Vagina (tissue), 2 donors: ENCODE results near the gene THAP4.

Experiments
- CTCF ChIP-seq, 3 experiments: fragments of 450-650 bp in 2 of 3; fragments of 200-600 bp in 1 of 3; sonication (generic) in 1 of 3; IDR thresholded peaks; one replicate each; pipeline ENCODE4 v1.5.1; 2017 to 2019; ENCODE audit warnings: antibody characterized with exemption in 3 of 3, mild to moderate bottlenecking in 2 of 3, moderate library complexity in 2 of 3
- POLR2A ChIP-seq, 2 donors: fragments of 450-650 bp; IDR thresholded peaks; one replicate each; pipeline ENCODE4 v1.6.1; 2017; ENCODE audit warnings: antibody characterized with exemption in 2 of 2, mild to moderate bottlenecking in 2 of 2, moderate library complexity in 2 of 2

- TF ChIP-seq CTCF (IDR thresholded peaks at IDR 0.05) (no peak), POLR2A (IDR thresholded peaks at IDR 0.05) (no peak)
Measured at GRCh38 chr2:241606186-241606585, 30.8 kb downstream of the THAP4 start.
